ENCODE results near the gene GJA1. TPM values are rescaled to one million over a fixed set of nuclear protein-coding genes. Genes with fewer than 3 reads are reported as not detected.
"Not testable (repeated sequence)": the region's sequence is repeated elsewhere in the genome, so short reads cannot be mapped to it uniquely, and the experiment has no call there.

GJA1 gene
- total RNA-seq, 2 donors from 2014 or later: 95.6 to 97.2 TPM

GRCh38 chr6:121439926-121440325, 4.5 kb downstream of the GJA1 start:
- no peak overlapping the region for H3K4me3 ChIP-seq

GRCh38 chr6:121441477-121441876, 6.0 kb downstream of the GJA1 start:
- WGBS: 33% methylated on average over 4 of the region's 4 CpGs
- H3K4me1 ChIP-seq (replicated peaks): no peaks in the 10 kb centered on the region
- intact Hi-C loops (cut with DNase I): no loop called here
- no peak overlapping the region for H3K4me3 ChIP-seq
- DNase-seq (ENCODE audit: low spot score): no peak
- H3K36me3 ChIP-seq: no peaks in the 10 kb centered on the region
- H3K27me3 ChIP-seq (replicated peaks; ENCODE audit: insufficient read depth): no peaks in the 10 kb centered on the region
- TF ChIP-seq, protein P1, sequence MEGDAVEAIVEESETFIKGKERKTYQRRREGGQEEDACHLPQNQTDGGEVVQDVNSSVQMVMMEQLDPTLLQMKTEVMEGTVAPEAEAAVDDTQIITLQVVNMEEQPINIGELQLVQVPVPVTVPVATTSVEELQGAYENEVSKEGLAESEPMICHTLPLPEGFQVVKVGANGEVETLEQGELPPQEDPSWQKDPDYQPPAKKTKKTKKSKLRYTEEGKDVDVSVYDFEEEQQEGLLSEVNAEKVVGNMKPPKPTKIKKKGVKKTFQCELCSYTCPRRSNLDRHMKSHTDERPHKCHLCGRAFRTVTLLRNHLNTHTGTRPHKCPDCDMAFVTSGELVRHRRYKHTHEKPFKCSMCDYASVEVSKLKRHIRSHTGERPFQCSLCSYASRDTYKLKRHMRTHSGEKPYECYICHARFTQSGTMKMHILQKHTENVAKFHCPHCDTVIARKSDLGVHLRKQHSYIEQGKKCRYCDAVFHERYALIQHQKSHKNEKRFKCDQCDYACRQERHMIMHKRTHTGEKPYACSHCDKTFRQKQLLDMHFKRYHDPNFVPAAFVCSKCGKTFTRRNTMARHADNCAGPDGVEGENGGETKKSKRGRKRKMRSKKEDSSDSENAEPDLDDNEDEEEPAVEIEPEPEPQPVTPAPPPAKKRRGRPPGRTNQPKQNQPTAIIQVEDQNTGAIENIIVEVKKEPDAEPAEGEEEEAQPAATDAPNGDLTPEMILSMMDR (IDR thresholded peaks at IDR 0.05): no peak
- TF ChIP-seq POLR2AphosphoS5 (IDR thresholded peaks at IDR 0.05) (no peak), POLR2A (IDR thresholded peaks at IDR 0.05) (no peak)
- no peaks in the 10 kb centered on the region for H3K9me3 ChIP-seq
- no peak overlapping the region for H3K27ac ChIP-seq

More at GRCh38 chr6:121439926-121440325, 4.5 kb downstream of the GJA1 start:
- 25% methylated on average over 4 of the region's 4 CpGs for WGBS
- no peaks in the 10 kb centered on the region for H3K27me3 ChIP-seq (replicated peaks; ENCODE audit: insufficient read depth)
- H3K4me1 ChIP-seq (replicated peaks): no peaks in the 10 kb centered on the region
- no peak for TF ChIP-seq POLR2A (IDR thresholded peaks at IDR 0.05)
- TF ChIP-seq, protein P1 (IDR thresholded peaks at IDR 0.05): no peak
- TF ChIP-seq POLR2AphosphoS5 (IDR thresholded peaks at IDR 0.05): no peak
- no peaks in the 10 kb centered on the region for H3K9me3 ChIP-seq
- intact Hi-C loops (cut with DNase I): loop anchor here (5.0 to 10.0 kb wide), 4 partner anchors 57 to 342 kb away; no protein-coding TSS in a partner anchor
- H3K27ac ChIP-seq: peak overlapping the region; percentile 12 to 80
- DNase-seq (ENCODE audit: low spot score): no peak
- no peaks in the 10 kb centered on the region for H3K36me3 ChIP-seq

GRCh38 chr6:121442576-121442975, 7.1 kb downstream of the GJA1 start:
- H3K4me1 ChIP-seq (replicated peaks): no peaks in the 10 kb centered on the region
- H3K36me3 ChIP-seq: no peaks in the 10 kb centered on the region
- TF ChIP-seq POLR2AphosphoS5 (IDR thresholded peaks at IDR 0.05): no peak
- TF ChIP-seq POLR2A (IDR thresholded peaks at IDR 0.05): no peak
- TF ChIP-seq, protein P1 (IDR thresholded peaks at IDR 0.05): no peak
- peak overlapping the region in 1 of 2 donors; percentile 30 for H3K27ac ChIP-seq
- DNase-seq (ENCODE audit: low spot score): no peak
- H3K4me3 ChIP-seq: no peak overlapping the region
- H3K9me3 ChIP-seq: no peaks in the 10 kb centered on the region
- 62% methylated on average over 2 of the region's 2 CpGs for WGBS
- intact Hi-C loops (cut with DNase I): no loop called here
- no peaks in the 10 kb centered on the region for H3K27me3 ChIP-seq (replicated peaks; ENCODE audit: insufficient read depth)

DNA sequence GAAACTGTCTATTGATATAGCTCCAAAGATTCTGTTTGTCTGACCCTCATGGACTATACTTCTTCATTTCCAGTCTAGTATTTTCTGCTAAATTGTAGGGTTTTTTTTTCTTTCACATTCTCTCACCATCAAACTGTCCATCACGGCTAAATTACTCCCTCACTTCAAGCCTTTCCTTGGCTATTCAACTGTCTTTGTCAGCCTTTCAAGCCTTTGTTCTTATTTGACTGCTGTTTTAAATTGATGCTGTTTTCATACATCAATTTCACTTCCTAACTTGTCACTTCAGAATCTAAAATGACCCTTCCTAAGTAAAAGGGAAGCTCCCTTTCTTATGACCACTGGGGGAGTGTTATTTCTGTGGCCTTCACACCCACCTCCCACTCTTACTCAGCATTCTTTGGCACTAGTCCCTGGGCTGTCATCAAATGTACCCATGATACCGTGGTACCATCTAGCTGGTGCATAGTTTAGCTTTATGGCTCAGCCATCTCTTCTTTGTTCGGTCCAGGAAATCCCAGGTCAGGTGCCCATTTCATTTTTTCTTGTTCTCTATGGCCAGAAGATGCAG, 8.6 kb downstream of the GJA1 start:
- DNase-seq (ENCODE audit: low spot score): no peak
- intact Hi-C loops (cut with DNase I): no loop called here
- Histone ChIP-seq H3K36me3 (no peaks in the 10 kb centered on the region), H3K9me3 (no peaks in the 10 kb centered on the region), H3K4me3 (no peak overlapping the region), H3K4me1 (replicated peaks) (no peaks in the 10 kb centered on the region), H3K27ac (no peak overlapping the region), H3K27me3 (replicated peaks; ENCODE audit: insufficient read depth) (no peaks in the 10 kb centered on the region)
- WGBS: 26% methylated on average over 3 of the region's 3 CpGs
- TF ChIP-seq, protein P1 (IDR thresholded peaks at IDR 0.05): no peak
- TF ChIP-seq POLR2A (IDR thresholded peaks at IDR 0.05) (no peak), POLR2AphosphoS5 (IDR thresholded peaks at IDR 0.05) (no peak)

- H3K9me3 ChIP-seq; DNase-seq (ENCODE audit: low spot score); intact Hi-C loops (cut with DNase I); H3K27me3 ChIP-seq (replicated peaks; ENCODE audit: insufficient read depth); H3K36me3 ChIP-seq; H3K4me3 ChIP-seq; H3K27ac ChIP-seq; H3K4me1 ChIP-seq (replicated peaks): not testable (repeated sequence)
- WGBS: 95% methylated on average over 7 of the region's 7 CpGs
Observed at GRCh38 chr6:121446705-121447104, 11.3 kb downstream of the GJA1 start.

GRCh38 chr6:121447746-121448145, 12.3 kb downstream of the GJA1 start:
- H3K36me3 ChIP-seq; H3K4me3 ChIP-seq; H3K4me1 ChIP-seq (replicated peaks); H3K9me3 ChIP-seq; DNase-seq (ENCODE audit: low spot score); intact Hi-C loops (cut with DNase I); H3K27ac ChIP-seq; H3K27me3 ChIP-seq (replicated peaks; ENCODE audit: insufficient read depth): not testable (repeated sequence)
- WGBS: 95% methylated on average over 7 of the region's 7 CpGs

DNA sequence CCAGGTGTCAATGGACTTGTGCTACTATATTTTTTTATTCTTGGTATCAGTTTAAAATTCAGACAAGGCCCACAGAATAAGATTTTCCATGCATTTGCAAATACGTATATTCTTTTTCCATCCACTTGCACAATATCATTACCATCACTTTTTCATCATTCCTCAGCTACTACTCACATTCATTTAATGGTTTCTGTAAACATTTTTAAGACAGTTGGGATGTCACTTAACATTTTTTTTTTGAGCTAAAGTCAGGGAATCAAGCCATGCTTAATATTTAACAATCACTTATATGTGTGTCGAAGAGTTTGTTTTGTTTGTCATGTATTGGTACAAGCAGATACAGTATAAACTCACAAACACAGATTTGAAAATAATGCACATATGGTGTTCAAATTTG, 13.1 kb downstream of the GJA1 start:
- 70% methylated on average over 2 of the region's 2 CpGs for WGBS
- DNase-seq (ENCODE audit: low spot score); H3K27me3 ChIP-seq (replicated peaks; ENCODE audit: insufficient read depth); H3K4me3 ChIP-seq; H3K4me1 ChIP-seq (replicated peaks); H3K27ac ChIP-seq; H3K9me3 ChIP-seq; H3K36me3 ChIP-seq; intact Hi-C loops (cut with DNase I): not testable (repeated sequence)

All from prostate gland (tissue), 2 donors.